Stimulated activated naive CD8-positive, alpha-beta T cell treated with anti-CD3 and anti-CD28 coated beads, Interleukin-15, amount 100 ng/mL, for 72 hours (primary cell): ENCODE results near the gene WFDC11.
"Not testable (repeated sequence)": the region's sequence is repeated elsewhere in the genome, so short reads cannot be mapped to it uniquely, and the experiment has no call there.

Experiments
- ATAC-seq: fragments of 150-1000 bp; cut with Tn5 transposase; 2 replicates; pipeline ENCODE4 v1.10.0; 2021; ENCODE audit warnings: mild to moderate bottlenecking, moderate library complexity
- DNase-seq, 2 donors: peaks; one replicate each; pipeline ENCODE4 v3.0.0; 2021 to 2022
- H3K27ac Mint-ChIP-seq, 2 donors: one replicate each; pipeline ENCODE4 v1.8.0; 2022; ENCODE audit warnings: mild to moderate bottlenecking in 2 of 2, mixed read lengths in 2 of 2, moderate library complexity in 2 of 2
- H3K27me3 Mint-ChIP-seq: one replicate; pipeline ENCODE4 v1.8.0; 2022; ENCODE audit warnings: mixed read lengths
- H3K4me1 Mint-ChIP-seq: one replicate; pipeline ENCODE4 v1.8.0; 2022; ENCODE audit warnings: mild to moderate bottlenecking, mixed read lengths
- H3K4me3 Mint-ChIP-seq, 2 donors: one replicate each; pipeline ENCODE4 v1.8.0; 2022; ENCODE audit warnings: mild to moderate bottlenecking in 2 of 2, mixed read lengths in 2 of 2, moderate library complexity in 1 of 2
- H3K9me3 Mint-ChIP-seq, 2 donors: one replicate each; pipeline ENCODE4 v1.8.0; 2022; ENCODE audit warnings: mixed read lengths in 2 of 2

The WFDC11 gene

DNA sequence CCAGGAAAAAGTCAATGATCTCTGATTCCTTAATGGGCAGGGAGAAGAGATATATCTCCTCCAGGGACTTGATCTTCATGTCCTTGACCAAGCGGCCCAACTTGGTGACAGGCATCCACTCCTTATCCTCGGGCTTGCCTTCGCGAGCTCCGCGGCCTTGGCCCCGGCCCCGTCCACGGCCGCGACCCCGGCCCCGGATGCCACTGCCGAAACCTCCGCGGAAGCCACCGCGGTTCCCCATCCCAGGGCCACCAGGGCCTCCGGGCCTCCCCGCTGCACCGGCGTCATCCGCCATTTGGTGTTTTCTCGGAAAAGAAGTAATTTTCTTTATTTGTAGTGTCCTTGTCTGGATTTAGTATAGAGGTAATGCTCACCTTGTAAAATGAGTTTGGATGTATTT, 29.0 kb downstream of the WFDC11 start:
- DNase-seq, H3K9me3 Mint-ChIP-seq, H3K4me3 Mint-ChIP-seq, ATAC-seq, H3K27ac Mint-ChIP-seq, H3K4me1 Mint-ChIP-seq: not testable (repeated sequence)
- peaks cover 34% of the 10 kb centered on the region for H3K27me3 Mint-ChIP-seq

DNA sequence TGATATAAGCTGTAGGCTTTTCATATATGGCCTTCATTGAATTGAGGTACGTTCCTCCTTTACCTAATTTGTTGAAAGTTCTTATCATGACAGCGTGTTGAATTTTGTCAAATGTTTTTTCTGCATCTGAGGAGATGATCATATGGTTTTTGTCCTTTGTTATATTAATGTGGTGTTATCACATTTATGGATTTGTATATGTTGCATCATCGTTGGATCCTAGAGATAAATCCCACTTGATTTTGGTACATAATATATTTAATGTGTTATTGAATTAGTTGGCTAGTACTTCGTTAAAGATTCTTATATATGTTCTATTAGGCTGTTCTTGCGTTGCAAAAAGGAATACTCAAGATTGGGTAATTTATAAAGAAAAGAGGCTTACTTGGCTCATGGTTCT, 30.4 kb downstream of the WFDC11 start:
- Mint-ChIP-seq H3K4me1 (no peaks in the 10 kb centered on the region), H3K27ac (no peak overlapping the region), H3K9me3 (no peaks in the 10 kb centered on the region), H3K4me3 (no peak overlapping the region), H3K27me3 (peaks cover 32% of the 10 kb centered on the region)
- ATAC-seq (no peak), DNase-seq (no peak)

DNA sequence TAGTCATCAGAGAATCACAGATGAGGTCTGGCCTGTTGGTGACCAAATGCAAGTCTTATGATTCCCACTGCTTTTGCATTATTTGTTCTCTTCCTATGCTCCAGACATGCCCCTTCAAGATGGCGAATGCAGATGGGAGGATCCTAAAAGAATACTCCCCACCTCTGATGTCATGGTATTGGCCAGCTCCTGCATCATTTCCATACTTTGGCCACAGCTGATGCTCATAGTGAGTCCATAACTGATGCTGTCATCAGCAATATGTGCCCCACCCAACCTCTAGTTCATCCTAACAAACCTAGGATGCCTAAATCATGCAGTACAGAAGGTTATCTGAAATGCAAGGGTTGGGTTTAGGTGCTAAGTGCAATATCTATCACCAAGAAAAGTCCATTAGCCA, 33.5 kb downstream of the WFDC11 start:
- DNase-seq (no peak), ATAC-seq (no peak)
- peaks cover 49% of the 10 kb centered on the region for H3K27me3 Mint-ChIP-seq
- H3K27ac Mint-ChIP-seq, result no peak overlapping the region
- no peaks in the 10 kb centered on the region for H3K4me1 Mint-ChIP-seq
- H3K9me3 Mint-ChIP-seq, result no peaks in the 10 kb centered on the region
- H3K4me3 Mint-ChIP-seq, result no peak overlapping the region

DNA sequence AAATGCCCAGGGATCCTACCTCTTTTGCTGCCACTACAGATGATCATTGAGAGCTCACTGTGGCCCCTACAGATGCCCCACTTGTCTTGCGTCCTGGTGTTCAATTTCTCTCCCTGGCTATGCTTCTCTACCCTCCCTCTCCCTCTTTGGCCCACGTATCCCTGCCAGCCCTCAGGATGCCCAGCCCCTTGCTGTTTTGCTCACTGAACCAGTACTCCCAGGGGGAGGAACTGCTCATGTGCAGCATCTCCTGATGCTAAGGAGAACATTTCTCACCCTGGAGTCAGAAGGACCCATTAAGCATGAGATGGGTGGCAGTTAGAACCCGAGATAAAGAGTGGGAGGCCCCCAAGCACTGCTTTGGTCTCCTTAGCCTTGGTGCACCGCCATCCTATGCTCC, 38.9 kb downstream of the WFDC11 start, which contains the start of gene WFDC9:
Gene WFDC9, minus strand, starts transcription at position 101 of the 400 bp plus-strand sequence. CDS start 21,103 bp downstream, outside the sequence.
- no peak for ATAC-seq
- no peak for DNase-seq
- Mint-ChIP-seq H3K27me3 (peaks cover 58% of the 10 kb centered on the region), H3K9me3 (no peaks in the 10 kb centered on the region), H3K4me1 (no peaks in the 10 kb centered on the region), H3K27ac (no peak within 1 kb of the TSS), H3K4me3 (no peak within 1 kb of the TSS)

DNA sequence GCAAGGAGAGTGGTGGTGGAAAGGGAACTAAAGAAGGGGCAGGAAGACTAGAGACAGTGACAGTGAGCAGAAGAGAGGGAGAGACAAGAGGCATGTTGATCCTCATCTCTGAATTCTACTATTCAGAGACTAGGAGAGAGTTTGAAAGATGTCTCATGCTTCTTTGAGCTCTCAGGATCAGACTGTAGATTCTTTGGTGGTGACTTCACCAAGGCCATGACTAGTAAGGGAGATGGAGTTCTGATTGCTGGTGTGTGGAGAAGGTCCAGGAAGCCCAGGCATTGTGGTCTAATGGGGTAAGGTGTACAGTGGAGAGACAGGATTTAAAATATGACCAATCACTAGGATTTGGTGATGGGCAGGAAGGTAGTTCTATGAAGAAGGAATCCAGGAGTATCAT, 39.7 kb downstream of the WFDC11 start:
- peaks cover 57% of the 10 kb centered on the region for H3K27me3 Mint-ChIP-seq
- no peak overlapping the region for H3K4me3 Mint-ChIP-seq
- ATAC-seq (no peak), DNase-seq (no peak)
- H3K27ac Mint-ChIP-seq, result no peak overlapping the region
- no peaks in the 10 kb centered on the region for H3K4me1 Mint-ChIP-seq
- no peaks in the 10 kb centered on the region for H3K9me3 Mint-ChIP-seq

DNA sequence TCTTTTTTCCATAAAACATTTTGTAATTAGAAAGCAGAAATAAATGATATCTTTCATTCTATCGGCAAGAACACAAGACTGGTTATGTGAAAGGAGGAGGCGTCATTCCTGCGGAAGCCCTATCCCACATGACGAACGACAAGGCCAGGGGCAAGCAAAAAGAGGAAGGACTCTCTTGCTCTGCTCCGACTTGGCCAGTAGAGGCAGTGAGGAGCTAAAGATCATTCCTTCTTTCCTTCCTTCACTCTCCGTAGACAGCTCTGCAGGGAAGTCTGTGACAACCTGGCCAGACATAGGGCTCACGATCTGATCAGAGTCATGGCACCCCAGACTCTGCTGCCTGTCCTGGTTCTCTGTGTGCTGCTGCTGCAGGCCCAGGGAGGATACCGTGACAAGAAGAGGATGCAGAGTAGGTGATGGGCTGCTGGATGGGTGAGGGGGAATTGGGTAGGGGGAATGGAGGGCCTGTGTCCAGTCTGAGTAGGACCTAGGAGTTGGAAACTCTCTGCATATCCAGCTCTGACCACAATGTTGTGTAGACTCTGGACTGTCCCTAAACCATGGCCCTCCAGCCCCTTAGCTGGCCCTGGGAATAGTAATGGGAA, 40.4 kb downstream of the WFDC11 start, which contains the start of gene WFDC10A:
Gene WFDC10A, plus strand, starts transcription at position 244 of the 605 bp plus-strand sequence. Its CDS starts 75 bp downstream, at position 319.
- Mint-ChIP-seq H3K4me3 (no peak within 1 kb of the TSS), H3K27ac (no peak within 1 kb of the TSS), H3K9me3 (peaks cover 0 to 6% of the 10 kb centered on the region in 2 donors), H3K27me3 (peaks cover 64% of the 10 kb centered on the region), H3K4me1 (no peaks in the 10 kb centered on the region)
- ATAC-seq, result peak; percentile 80
- peak; percentile 5 to 29 for DNase-seq

DNA sequence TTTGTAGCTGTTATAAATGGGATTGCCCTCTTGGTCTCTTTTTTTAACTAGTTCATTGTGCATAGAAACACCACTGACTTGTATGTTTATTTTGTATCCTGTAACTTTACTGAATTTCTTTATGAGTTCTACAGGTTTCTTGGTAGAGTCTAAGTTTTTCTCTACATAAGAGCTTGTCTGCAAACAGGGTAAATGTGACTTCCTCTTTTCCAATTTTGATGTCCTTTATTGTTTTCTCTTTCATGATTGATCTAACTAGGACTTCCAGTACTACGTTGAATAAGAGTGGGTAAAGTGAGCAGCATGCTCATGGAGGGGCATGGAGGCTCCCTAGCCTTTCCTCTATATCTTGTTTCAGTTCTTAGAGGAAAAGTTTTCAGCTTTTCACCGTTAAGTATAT, 43.5 kb downstream of the WFDC11 start:
- H3K4me1 Mint-ChIP-seq, result no peaks in the 10 kb centered on the region
- H3K27ac Mint-ChIP-seq, result no peak overlapping the region
- no peak overlapping the region for H3K4me3 Mint-ChIP-seq
- H3K27me3 Mint-ChIP-seq, result peaks cover 54% of the 10 kb centered on the region
- H3K9me3 Mint-ChIP-seq, result peaks cover 0 to 10% of the 10 kb centered on the region in 2 donors
- DNase-seq, result no peak
- no peak for ATAC-seq

DNA sequence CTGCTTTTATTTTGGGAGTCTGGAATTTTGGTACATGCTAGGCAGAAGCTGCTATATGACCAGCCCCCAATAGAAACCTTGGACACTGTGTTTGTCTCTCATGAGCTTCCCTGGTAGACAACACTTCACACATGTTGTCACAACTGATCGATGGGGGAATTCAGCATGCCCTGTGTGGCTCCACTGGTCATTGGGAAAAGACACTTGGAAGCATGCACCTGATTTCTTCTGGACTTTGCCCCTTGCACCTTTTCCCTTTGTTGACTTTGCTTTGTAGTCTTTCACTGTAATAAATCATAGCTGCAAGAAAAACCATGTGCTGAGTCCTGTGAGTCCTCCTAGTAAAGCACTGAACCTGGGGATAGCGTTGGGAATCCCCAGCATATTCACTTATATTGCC, 48.4 kb downstream of the WFDC11 start:
- ATAC-seq, result no peak
- H3K27me3 Mint-ChIP-seq, result peaks cover 31% of the 10 kb centered on the region
- H3K4me1 Mint-ChIP-seq, result no peaks in the 10 kb centered on the region
- peaks cover 0 to 10% of the 10 kb centered on the region in 2 donors for H3K9me3 Mint-ChIP-seq
- H3K4me3 Mint-ChIP-seq, result no peak overlapping the region
- no peak overlapping the region for H3K27ac Mint-ChIP-seq
- DNase-seq, result no peak

DNA sequence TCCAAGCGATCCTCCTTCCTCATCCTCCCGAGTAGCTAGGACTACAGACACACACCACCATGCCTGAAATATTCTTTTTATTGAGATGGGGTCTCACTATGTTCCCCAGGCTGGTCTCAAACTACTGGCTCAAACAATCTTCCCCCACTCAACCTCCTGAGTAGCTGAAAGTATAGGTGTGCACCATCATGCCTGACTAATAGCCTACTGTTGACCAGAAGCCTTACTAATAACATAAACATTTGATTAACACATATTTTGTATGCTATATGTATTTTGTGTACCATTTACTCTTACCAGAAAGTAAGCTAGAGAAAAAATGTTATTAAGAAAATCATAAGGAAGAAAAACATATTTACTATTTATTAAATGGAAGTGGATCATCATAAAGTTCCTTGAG, 52.4 kb downstream of the WFDC11 start:
- ATAC-seq, result no peak
- no peak overlapping the region for H3K27ac Mint-ChIP-seq
- peaks cover 36% of the 10 kb centered on the region for H3K27me3 Mint-ChIP-seq
- no peak for DNase-seq
- H3K9me3 Mint-ChIP-seq, result no peaks in the 10 kb centered on the region
- H3K4me1 Mint-ChIP-seq, result no peaks in the 10 kb centered on the region
- H3K4me3 Mint-ChIP-seq, result no peak overlapping the region

DNA sequence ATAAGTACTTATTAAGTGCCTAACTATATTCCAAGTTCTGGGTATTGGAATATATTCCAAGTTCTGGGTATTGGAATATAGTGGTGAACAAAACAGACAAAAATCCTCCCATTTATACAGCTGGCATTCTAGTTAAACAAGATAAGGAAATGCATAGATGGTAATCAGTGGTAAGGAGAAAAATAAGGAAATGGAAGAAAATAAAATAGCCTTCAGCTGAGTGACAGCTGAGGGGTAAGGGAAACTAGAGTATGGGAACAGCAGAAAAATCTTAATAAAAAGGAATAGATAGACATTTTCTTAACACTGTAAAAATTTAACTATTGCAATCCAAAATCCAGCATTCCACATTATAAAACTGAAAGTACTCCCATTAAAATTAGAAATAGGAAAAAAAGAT, 57.7 kb downstream of the WFDC11 start:
- no peak for ATAC-seq
- DNase-seq, result no peak
- Mint-ChIP-seq H3K4me3 (no peak overlapping the region), H3K9me3 (peaks cover 12 to 22% of the 10 kb centered on the region in 2 donors), H3K27me3 (peaks cover 59% of the 10 kb centered on the region), H3K4me1 (peaks cover 12% of the 10 kb centered on the region), H3K27ac (no peak overlapping the region)

DNA sequence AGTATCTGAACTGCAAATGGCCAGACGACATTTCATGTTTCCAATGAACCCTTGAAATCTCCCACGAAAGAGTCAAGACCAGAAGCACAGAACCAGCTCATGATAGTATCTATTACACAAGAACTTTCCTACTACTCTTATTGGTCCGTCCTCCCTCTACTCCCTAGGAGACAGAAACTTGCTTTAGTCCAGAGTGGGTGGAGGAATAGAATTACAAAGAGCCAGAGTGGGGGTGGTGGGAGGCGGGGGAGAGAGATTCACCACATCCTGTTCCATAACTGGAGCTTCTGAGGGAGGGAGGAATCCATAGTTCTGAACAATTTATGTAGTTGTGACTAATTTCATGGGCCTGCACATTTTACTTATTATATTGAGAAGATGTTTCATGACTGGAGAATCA, 59.0 kb downstream of the WFDC11 start:
- Mint-ChIP-seq H3K27me3 (peaks cover 60% of the 10 kb centered on the region), H3K27ac (no peak overlapping the region), H3K4me3 (peak overlapping the region in 1 of 2 donors; percentile 2), H3K9me3 (peaks cover 12 to 30% of the 10 kb centered on the region in 2 donors), H3K4me1 (peaks cover 12% of the 10 kb centered on the region)
- DNase-seq, result peak in 1 of 2 donors; percentile 38
- ATAC-seq, result peak; percentile 92

DNA sequence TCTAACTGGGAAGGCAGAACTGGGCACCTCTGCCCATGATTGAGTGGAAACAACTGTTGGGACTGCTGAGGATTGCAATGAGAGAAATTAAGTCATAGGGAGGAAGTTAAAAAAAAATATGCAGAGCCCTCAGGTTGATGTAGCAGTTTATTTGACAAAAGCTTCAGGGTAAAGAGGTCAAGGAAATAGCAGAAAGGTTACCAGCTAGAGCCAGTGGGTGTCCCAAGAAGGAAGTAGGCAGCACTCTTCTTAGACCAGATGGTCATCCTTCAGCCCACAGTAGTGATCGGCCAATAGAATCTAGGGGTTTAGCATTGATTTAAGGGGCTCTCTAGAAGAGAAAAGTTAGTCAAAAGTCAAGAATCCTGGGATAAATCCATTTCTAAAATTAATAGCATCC, 62.2 kb downstream of the WFDC11 start:
- Mint-ChIP-seq H3K9me3 (peaks cover 18 to 45% of the 10 kb centered on the region in 2 donors), H3K27ac (no peak overlapping the region)

More for the DNA sequence above, 62.2 kb downstream of the WFDC11 start:
- no peak for DNase-seq
- H3K27me3 Mint-ChIP-seq, result peaks cover 55% of the 10 kb centered on the region
- ATAC-seq, result no peak
- H3K4me1 Mint-ChIP-seq, result peaks cover 12% of the 10 kb centered on the region
- H3K4me3 Mint-ChIP-seq, result no peak overlapping the region
